ENCODE measurements around the gene CACNA2D1.

The CACNA2D1 gene

GRCh38 chr7:82429408-82429807 is 14.2 kb downstream of the CACNA2D1 start:
- Histone ChIP-seq H3K9ac (ENCODE audit: low read length) (no peak overlapping the region), H2AFZ (ENCODE audit: low read depth, low read length) (no peak overlapping the region), H4K91ac (ENCODE audit: low read length) (peak overlapping the region; percentile 56), H2AK5ac (ENCODE audit: low read length, severe bottlenecking) (no peak overlapping the region), H3K18ac (ENCODE audit: low read depth in 1 of 2, low read length in 2 of 2) (peak overlapping the region in 1 of 2 experiments; percentile 66), H3K9me3 (ENCODE audit: control insufficient read depth, low read length) (no peaks in the 10 kb centered on the region), H2BK12ac (ENCODE audit: low read length in 2 of 2) (no peak overlapping the region), H2BK5ac (ENCODE audit: low read depth, low read length, poor library complexity, severe bottlenecking) (no peak overlapping the region), H3K79me1 (replicated peaks; ENCODE audit: low read length, poor library complexity, severe bottlenecking) (peaks cover 12% of the 10 kb centered on the region), H4K8ac (ENCODE audit: low read length) (no peak overlapping the region), H3K36me3 (ENCODE audit: control insufficient read depth in 1 of 2, insufficient read depth in 2 of 2, low read depth in 1 of 2, low read length in 2 of 2) (no peaks in the 10 kb centered on the region), H3K4me1 (ENCODE audit: control insufficient read depth, insufficient read depth, low read depth, low read length) (no peaks in the 10 kb centered on the region), H3K27me3 (ENCODE audit: control insufficient read depth in 1 of 2, insufficient read depth in 1 of 2, low read length in 2 of 2) (no peaks in the 10 kb centered on the region), H2BK15ac (ENCODE audit: low read depth, poor library complexity, severe bottlenecking) (no peak overlapping the region), H3K4ac (ENCODE audit: low read depth in 1 of 2, low read length in 2 of 2) (peak overlapping the region in 1 of 2 experiments; percentile 51), H3K23ac (ENCODE audit: low read length in 2 of 2) (no peak overlapping the region), H3K27ac (ENCODE audit: low read length, poor library complexity, severe bottlenecking) (no peak overlapping the region), H3K4me2 (ENCODE audit: low read length, poor library complexity, severe bottlenecking) (no peak overlapping the region), H3K4me3 (ENCODE audit: insufficient read depth in 1 of 2, low read depth in 1 of 2, low read length in 2 of 2) (no peak overlapping the region), H2BK120ac (ENCODE audit: low read depth, low read length) (no peak overlapping the region), H3K14ac (ENCODE audit: low read length in 2 of 2) (no peak overlapping the region)
- WGBS = 65% methylated on average over 5 of the region's 5 CpGs
- peak; percentile 33 for DNase-seq

GRCh38 chr7:82428186-82428961 is 15.2 kb downstream of the CACNA2D1 start:
- WGBS = 50% methylated on average over 2 of the region's 2 CpGs
- Histone ChIP-seq H3K36me3 (ENCODE audit: control insufficient read depth in 1 of 2, insufficient read depth in 2 of 2, low read depth in 1 of 2, low read length in 2 of 2) (no peaks in the 10 kb centered on the region), H4K8ac (ENCODE audit: low read length) (no peak overlapping the region)

GRCh38 chr7:82423446-82423845 is 20.1 kb downstream of the CACNA2D1 start:
- Histone ChIP-seq H3K27ac (ENCODE audit: low read length, poor library complexity, severe bottlenecking) (no peak overlapping the region), H2AK5ac (ENCODE audit: low read length, severe bottlenecking) (no peak overlapping the region), H3K23ac (ENCODE audit: low read length in 2 of 2) (no peak overlapping the region), H3K14ac (ENCODE audit: low read length in 2 of 2) (no peak overlapping the region), H3K27me3 (ENCODE audit: control insufficient read depth in 1 of 2, insufficient read depth in 1 of 2, low read length in 2 of 2) (no peaks in the 10 kb centered on the region), H2BK15ac (ENCODE audit: low read depth, poor library complexity, severe bottlenecking) (no peak overlapping the region), H3K9ac (ENCODE audit: low read length) (peak overlapping the region; percentile 78), H4K8ac (ENCODE audit: low read length) (no peak overlapping the region), H3K4ac (ENCODE audit: low read depth in 1 of 2, low read length in 2 of 2) (no peak overlapping the region), H2BK12ac (ENCODE audit: low read length in 2 of 2) (no peak overlapping the region), H3K9me3 (ENCODE audit: control insufficient read depth, low read length) (no peaks in the 10 kb centered on the region), H2BK120ac (ENCODE audit: low read depth, low read length) (no peak overlapping the region), H3K4me2 (ENCODE audit: low read length, poor library complexity, severe bottlenecking) (no peak overlapping the region), H3K18ac (ENCODE audit: low read depth in 1 of 2, low read length in 2 of 2) (no peak overlapping the region), H3K4me3 (ENCODE audit: insufficient read depth in 1 of 2, low read depth in 1 of 2, low read length in 2 of 2) (peak overlapping the region in 1 of 2 experiments; percentile 64), H3K4me1 (ENCODE audit: control insufficient read depth, insufficient read depth, low read depth, low read length) (no peaks in the 10 kb centered on the region), H4K91ac (ENCODE audit: low read length) (no peak overlapping the region), H2BK5ac (ENCODE audit: low read depth, low read length, poor library complexity, severe bottlenecking) (no peak overlapping the region), H2AFZ (ENCODE audit: low read depth, low read length) (no peak overlapping the region), H3K79me1 (replicated peaks; ENCODE audit: low read length, poor library complexity, severe bottlenecking) (peaks cover 5% of the 10 kb centered on the region), H3K36me3 (ENCODE audit: control insufficient read depth in 1 of 2, insufficient read depth in 2 of 2, low read depth in 1 of 2, low read length in 2 of 2) (no peaks in the 10 kb centered on the region)
- WGBS = 98% methylated on average over 4 of the region's 5 CpGs
- no peak for DNase-seq

More at GRCh38 chr7:82428186-82428961, 15.2 kb downstream of the CACNA2D1 start:
- H2BK12ac ChIP-seq (ENCODE audit: low read length in 2 of 2) = no peak overlapping the region
- H3K4ac ChIP-seq (ENCODE audit: low read depth in 1 of 2, low read length in 2 of 2) = no peak overlapping the region
- no peaks in the 10 kb centered on the region for H3K9me3 ChIP-seq (ENCODE audit: control insufficient read depth, low read length)
- H2AFZ ChIP-seq (ENCODE audit: low read depth, low read length) = no peak overlapping the region
- DNase-seq = peak; percentile 83
- H3K27me3 ChIP-seq (ENCODE audit: control insufficient read depth in 1 of 2, insufficient read depth in 1 of 2, low read length in 2 of 2) = no peaks in the 10 kb centered on the region
- no peak overlapping the region for H2BK15ac ChIP-seq (ENCODE audit: low read depth, poor library complexity, severe bottlenecking)
- H3K9ac ChIP-seq (ENCODE audit: low read length) = peak overlapping the region; percentile 66
- H3K4me3 ChIP-seq (ENCODE audit: insufficient read depth in 1 of 2, low read depth in 1 of 2, low read length in 2 of 2) = peak overlapping the region in 1 of 2 experiments; percentile 64
- H3K23ac ChIP-seq (ENCODE audit: low read length in 2 of 2) = no peak overlapping the region
- H3K27ac ChIP-seq (ENCODE audit: low read length, poor library complexity, severe bottlenecking) = no peak overlapping the region
- H3K14ac ChIP-seq (ENCODE audit: low read length in 2 of 2) = no peak overlapping the region
- H3K18ac ChIP-seq (ENCODE audit: low read depth in 1 of 2, low read length in 2 of 2) = no peak overlapping the region
- no peak overlapping the region for H4K91ac ChIP-seq (ENCODE audit: low read length)
- H2BK5ac ChIP-seq (ENCODE audit: low read depth, low read length, poor library complexity, severe bottlenecking) = no peak overlapping the region
- peaks cover 9% of the 10 kb centered on the region for H3K79me1 ChIP-seq (replicated peaks; ENCODE audit: low read length, poor library complexity, severe bottlenecking)
- no peak overlapping the region for H3K4me2 ChIP-seq (ENCODE audit: low read length, poor library complexity, severe bottlenecking)
- no peak overlapping the region for H2BK120ac ChIP-seq (ENCODE audit: low read depth, low read length)
- no peaks in the 10 kb centered on the region for H3K4me1 ChIP-seq (ENCODE audit: control insufficient read depth, insufficient read depth, low read depth, low read length)
- no peak overlapping the region for H2AK5ac ChIP-seq (ENCODE audit: low read length, severe bottlenecking)

GRCh38 chr7:82419200-82419599 is 24.4 kb downstream of the CACNA2D1 start:
- Histone ChIP-seq H2BK120ac (ENCODE audit: low read depth, low read length) (no peak overlapping the region), H2BK5ac (ENCODE audit: low read depth, low read length, poor library complexity, severe bottlenecking) (no peak overlapping the region), H3K23ac (ENCODE audit: low read length in 2 of 2) (no peak overlapping the region), H3K4ac (ENCODE audit: low read depth in 1 of 2, low read length in 2 of 2) (no peak overlapping the region), H3K36me3 (ENCODE audit: control insufficient read depth in 1 of 2, insufficient read depth in 2 of 2, low read depth in 1 of 2, low read length in 2 of 2) (no peaks in the 10 kb centered on the region), H3K27ac (ENCODE audit: low read length, poor library complexity, severe bottlenecking) (no peak overlapping the region), H3K27me3 (ENCODE audit: control insufficient read depth in 1 of 2, insufficient read depth in 1 of 2, low read length in 2 of 2) (no peaks in the 10 kb centered on the region), H2BK12ac (ENCODE audit: low read length in 2 of 2) (no peak overlapping the region), H2AK5ac (ENCODE audit: low read length, severe bottlenecking) (no peak overlapping the region), H3K9me3 (ENCODE audit: control insufficient read depth, low read length) (no peaks in the 10 kb centered on the region), H3K14ac (ENCODE audit: low read length in 2 of 2) (no peak overlapping the region), H3K79me1 (replicated peaks; ENCODE audit: low read length, poor library complexity, severe bottlenecking) (peaks cover 3% of the 10 kb centered on the region), H4K91ac (ENCODE audit: low read length) (no peak overlapping the region), H3K4me2 (ENCODE audit: low read length, poor library complexity, severe bottlenecking) (no peak overlapping the region), H3K9ac (ENCODE audit: low read length) (no peak overlapping the region), H3K4me3 (ENCODE audit: insufficient read depth in 1 of 2, low read depth in 1 of 2, low read length in 2 of 2) (no peak overlapping the region), H4K8ac (ENCODE audit: low read length) (no peak overlapping the region), H2BK15ac (ENCODE audit: low read depth, poor library complexity, severe bottlenecking) (no peak overlapping the region), H2AFZ (ENCODE audit: low read depth, low read length) (no peak overlapping the region), H3K4me1 (ENCODE audit: control insufficient read depth, insufficient read depth, low read depth, low read length) (no peaks in the 10 kb centered on the region), H3K18ac (ENCODE audit: low read depth in 1 of 2, low read length in 2 of 2) (no peak overlapping the region)
- 96% methylated on average over 1 of the region's 1 CpG for WGBS
- no peak for DNase-seq
